HG03520 (cell line): Measurements from ENCODE around the gene LILRA5.
"Not testable (repeated sequence)": the region's sequence is repeated elsewhere in the genome, so short reads cannot be mapped to it uniquely, and the experiment has no call there.

Experiments
- ATAC-seq: cut with Tn5 transposase; IDR thresholded peaks from one replicate; pipeline ENCODE4 v1.9.1; 2021; ENCODE audit warnings: mild to moderate bottlenecking, moderate library complexity; ENCODE audit not compliant: unreplicated experiment

The LILRA5 gene

DNA sequence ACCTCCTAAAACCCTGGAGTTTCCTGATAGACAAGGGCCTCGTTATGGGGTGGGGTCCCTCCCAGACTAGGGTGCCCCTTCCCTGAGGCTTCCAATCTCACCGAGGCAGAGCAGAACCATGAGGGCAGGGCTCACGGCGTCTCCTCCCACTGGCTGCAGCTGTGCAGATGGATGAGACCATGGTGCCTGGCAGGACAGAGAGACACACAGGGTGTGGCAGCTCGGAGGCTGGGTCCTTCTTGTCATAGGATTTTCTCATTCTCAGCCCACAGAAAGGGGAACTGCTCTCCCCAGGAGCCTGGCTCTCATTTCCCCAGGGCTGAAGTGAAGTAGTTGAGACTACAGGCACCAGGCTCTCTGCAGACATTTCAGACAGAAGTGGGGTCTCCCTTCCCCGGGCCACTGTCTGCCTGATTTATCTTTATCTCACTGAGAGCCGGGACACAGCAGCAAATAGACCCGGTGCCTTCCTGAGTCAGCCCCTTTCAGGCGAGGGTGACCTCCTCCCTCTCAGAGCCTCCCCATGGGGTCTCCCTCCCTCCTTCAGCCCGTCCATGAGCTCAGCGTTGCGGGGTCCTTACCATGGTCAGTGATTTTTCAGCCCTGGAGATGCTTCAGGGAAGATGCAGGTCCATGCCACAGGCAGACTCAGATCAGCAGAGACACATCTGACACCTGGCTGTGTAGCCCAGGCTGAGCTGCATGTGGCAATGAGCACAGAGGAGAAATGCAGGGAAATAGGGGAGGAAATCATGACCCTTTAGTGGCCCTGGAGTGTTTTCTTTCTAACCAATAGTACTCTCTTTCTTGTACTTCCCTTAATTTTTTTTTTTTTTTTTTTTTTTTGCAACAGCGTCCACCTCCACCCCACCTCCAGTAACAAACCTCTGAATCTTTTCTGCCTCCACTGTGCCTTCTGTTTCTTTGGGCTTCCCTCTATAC lies at the start of gene LILRA5:
Gene LILRA5 (minus strand): TSS at position 731 of the 942 bp plus-strand sequence. CDS start 147 bp downstream, at position 584.
- ATAC-seq, result no peak

DNA sequence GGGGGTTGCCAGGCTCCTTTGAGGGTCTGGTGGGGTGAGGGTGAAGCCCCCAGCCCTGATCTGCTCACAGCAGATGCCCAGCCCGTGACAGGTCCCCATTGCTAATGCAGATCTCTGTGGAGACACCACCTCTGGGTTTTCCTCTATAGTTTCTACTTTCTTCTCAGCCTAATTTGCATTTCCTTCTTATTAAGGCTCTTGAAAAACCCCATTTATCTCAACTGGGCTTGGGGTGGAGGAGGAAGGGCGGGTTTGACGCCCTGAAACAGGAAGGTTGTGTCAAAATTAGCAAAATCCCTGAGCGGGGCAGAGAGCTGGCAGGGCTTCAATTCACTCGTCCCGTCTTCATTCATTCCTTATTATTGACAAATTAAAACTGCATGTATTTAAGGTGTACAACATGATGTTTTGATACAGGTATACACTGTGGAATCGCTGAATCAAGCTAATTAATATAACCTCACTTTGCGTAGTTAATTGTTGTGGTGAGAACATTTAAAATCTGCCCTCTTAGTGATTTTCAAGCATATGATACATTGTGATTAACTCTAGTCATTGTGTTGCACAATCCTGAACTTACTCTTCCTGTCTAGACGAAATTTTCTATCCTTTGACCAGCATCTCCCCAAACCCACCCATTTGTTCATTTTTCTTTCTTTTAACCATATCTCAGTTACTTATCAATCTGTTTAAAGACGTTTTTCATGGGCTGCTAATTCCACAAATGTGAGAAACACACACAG lies 48.9 kb upstream of the LILRA5 start:
- not testable (repeated sequence) for ATAC-seq

DNA sequence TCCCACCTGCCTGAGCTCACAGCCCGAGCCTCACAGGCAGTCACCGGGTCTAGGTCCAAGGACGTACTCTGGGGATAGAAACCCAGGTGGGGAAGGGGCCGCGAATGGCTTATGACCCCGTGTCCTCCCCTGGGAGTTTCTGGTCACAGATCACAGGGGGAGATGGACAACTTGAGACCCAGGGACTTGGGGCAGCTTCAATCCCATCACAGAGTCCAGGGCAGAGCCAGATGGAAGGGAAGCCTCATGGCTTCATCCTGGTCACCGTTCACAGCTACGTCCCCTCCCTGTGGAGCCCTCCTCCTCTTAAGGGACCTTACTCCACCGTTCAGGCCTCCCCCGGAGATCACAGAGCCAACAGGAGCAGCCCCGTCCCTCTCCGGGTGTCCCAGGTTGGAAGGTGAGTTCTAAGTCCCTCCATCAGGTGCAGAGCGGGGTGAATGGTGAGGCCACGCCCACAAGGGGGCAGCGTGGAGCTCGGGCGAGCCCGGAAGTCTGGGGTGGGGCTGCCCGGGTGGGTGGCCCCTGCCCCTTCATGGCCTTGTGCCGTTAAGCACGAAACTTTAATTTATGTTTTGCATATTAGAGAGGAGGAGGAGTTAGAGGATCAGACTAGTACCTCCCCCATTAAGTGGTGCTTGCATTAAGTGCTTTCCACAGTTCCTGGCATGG lies 46.3 kb upstream of the LILRA5 start:
- not testable (repeated sequence) for ATAC-seq

DNA sequence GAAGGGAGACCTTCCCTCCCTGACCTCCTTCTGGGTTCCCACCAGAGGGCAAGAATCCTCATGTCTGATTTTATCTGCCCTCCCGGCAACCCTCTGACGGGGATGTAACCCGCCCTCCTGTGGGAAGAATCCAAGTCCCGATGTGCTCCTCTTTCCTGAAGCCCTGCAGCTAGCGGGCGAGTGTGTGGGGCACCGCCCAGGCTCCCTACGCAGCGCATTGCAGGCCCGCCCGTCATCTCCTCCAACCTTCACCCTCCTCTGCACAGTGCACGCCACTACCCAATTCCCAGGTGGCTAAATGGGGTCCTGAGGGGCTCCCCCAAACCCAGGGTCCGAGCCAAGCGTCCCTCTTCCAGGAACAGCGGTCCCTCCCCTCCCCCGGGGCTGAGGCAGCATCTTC lies 44.4 kb upstream of the LILRA5 start:
- no peak for ATAC-seq

DNA sequence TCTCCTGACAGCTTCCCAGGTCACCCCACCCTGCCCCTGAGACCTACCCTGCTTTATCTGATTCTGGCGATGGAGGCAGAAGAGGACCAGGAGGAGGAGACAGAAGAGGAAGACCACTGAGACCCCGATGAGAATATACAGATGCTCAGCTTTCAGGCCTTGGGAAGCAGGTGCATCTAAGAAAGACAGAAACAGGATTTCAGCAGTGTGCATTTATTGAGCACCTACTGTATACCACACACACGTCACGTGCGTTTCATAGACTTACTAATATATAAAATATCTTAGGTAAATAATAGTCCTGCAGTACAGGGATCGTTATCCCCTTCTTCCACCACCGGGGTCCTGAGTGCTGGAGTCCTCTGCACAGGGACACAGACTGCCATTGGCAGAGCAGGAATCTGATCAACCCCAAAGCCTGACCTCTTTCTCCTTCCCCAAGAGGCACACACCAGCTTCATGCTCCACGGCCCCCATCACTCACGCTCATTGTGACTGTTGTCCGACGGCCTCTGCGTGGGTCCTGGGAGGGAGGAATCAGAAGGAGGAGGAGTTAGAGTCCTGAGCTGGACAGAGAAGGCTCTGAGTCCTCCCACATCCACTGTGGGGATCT lies 43.6 kb upstream of the LILRA5 start:
- no peak for ATAC-seq

DNA sequence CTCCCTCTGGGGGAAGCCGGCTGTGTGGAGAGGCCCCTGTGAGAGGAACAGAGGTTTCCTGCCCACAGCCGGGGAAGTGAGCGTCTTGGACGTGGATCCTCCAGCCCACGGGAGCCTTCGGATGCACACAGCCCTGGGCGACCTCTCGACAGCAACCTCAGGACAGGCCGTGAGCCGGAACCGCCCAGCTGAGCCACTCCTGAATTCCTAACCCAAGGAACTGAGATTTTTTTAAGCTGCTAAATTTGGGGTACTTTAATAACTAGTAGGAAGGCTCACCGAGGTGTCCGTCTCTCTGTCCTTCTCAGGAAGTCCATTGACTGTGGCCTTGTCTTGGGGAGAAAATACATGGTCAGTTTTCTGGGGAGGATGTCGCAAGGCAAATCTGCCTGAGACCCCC lies 42.7 kb upstream of the LILRA5 start:
- ATAC-seq, result no peak

DNA sequence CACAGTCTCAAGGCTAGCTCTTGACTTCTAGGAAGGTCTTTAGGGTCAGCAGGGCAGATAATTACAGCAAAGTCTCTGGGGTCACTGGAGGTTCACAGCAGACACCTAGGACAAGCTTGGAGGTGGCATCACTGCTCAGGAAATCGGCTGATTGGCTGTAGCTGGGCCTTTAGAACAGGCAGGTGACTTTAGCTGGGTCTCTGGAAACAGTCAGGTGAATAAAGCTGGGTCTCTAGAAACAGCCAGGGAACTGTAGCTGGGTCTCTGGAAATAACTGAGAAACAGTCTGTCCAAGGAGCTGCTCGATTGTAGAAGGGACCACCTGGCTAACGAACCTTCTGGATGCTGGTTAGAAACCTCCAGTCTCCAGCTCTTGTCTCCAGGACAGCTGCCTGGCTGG lies 41.8 kb upstream of the LILRA5 start:
- no peak for ATAC-seq

DNA sequence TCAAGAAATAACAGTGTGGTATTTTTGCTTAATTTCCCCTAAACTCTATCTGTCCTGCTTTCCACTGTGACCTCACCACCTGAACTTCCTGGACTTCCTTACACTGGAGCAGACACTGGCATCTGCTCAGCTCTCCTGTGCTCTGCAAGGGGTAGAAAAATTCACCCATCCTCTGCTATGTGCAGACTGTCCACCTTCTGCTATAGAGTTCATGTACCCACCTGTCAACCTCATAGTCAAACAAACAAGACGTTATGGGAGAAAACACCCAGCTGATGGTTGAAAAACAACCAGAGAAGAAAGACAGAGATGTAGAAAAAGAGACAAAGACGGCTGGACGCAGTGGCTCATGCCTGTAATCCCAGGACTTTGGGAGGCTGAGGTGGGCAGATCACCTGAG lies 39.6 kb upstream of the LILRA5 start:
- no peak for ATAC-seq

DNA sequence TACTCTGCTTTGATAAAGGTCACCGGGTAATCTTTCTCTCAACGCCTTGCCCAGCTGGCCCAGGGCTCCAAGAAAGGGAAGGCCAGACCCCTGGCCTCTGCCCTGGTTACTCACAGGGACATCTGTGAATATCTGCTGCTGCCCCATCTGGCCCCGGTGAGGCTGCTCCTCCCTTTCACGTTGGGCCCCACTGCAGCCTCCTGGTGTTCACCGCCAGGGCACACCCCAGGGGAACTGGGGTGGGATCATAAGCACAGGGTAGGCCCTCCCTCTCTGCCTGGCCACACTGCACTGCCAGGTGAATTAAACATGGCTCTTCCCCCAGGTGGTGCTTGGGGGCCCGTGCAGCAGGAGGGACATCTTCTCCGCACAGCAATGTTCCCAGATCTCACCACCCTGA lies 39.1 kb upstream of the LILRA5 start:
- no peak for ATAC-seq

DNA sequence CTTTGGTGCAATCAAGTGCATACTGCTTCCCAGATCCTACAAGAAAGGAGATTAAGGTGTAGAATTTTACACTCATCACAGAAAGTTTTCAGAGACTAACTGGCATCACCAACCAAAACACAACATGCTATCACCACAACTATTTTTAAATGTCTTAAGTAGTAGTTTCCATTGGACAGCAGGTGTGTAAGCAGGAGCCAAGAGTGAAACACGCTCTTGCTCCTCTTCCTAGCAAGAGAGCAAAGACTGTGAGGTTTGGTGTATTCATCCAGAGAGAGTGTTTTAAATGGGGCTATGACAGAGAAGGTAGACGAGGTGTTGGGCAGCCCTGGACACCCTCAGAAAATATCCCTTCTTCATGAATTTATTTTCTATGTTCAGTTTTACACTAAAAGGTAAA lies 38.5 kb upstream of the LILRA5 start:
- no peak for ATAC-seq

DNA sequence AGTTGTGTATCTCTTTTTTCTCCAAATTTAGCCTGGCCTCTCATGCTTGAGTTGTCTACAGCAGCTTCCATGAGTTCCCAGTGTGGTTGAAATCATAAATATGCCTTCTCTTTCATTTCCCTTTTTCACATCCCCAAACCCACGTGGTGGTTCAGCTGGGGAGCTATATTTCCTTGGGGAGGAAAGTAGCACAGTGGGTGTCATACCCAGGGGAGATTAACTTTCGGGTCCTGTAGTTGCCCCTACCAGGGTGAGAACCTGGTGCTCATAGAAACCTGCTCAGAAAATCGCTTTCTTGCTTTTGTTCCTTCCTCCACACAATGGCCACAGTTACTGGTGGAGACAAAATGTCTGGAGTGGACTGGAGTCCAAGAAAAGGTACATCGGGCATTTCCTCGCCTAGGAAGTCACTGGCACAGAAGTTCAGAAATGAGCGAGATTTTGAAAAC lies 33.0 kb upstream of the LILRA5 start:
- ATAC-seq, result no peak

DNA sequence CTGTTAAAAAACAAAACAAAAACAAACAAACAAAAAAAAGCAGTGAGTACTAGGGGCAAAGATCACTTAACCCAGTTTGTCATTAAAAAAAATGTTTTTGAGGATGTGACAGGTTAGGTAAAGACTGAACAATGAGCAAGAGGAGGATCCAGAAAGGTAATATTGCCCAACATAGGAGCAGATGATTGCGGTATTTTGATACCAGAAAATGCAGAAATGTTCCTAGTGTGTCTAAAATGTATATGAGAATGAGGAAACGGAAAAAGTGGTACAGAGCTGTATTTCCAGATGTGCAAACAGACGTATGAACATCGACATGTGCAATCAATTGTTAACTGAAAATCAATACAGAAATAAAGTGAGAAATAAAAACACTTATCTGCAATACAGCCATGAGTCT lies 30.9 kb upstream of the LILRA5 start:
- no peak for ATAC-seq

DNA sequence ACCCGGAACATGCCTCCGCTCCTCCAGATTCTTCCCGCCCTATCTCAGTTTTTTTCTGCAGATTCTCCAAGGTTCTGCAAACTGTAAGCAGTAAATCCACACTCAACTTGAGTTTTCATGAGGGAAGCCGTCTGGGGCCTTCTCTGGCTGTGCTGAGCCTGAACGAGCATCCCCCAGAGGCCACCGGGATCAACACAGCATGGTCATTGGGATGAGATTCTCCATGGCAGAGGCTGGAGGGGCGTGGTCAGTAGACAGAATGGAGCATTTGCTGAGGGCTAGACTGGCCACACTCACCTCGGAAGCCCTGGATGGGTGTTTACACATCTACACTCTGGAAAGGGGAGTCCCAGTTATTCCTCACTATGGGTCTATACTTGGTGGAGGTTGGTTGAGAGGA lies 28.3 kb upstream of the LILRA5 start:
- ATAC-seq, result no peak

DNA sequence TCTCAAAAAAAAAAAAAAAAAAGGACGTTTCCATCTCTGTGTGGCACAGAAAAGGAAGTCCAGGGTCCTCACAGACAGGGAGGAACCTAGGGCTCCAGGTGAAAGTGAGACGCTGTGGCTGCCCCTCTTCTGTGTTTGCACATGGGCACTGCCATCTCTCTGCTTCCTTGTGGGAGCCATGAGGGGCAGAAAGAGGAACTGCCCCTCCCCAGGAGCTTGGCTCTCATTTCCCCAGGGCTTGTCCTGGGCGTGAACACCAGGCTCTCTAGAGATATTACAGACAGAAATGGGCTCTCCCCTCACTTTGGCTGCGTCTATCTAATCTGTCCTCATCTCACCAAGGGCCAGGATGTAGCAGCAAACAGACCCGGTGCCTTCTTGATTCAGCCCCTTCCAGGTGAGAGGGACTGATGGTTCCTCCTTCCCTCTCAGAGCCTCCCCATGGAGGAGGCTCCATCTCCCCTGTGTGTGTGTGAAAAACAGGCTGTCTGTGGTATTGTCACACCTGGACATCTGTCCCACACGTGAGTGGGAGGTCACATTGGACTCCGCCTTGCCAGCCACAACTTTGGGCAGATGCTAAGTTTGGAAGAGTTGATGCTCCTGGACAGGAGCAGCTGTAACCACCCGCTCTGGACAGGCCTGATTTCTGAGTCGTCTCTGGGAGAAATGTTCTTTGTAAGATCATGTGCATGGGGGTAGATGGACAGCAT lies 26.8 kb upstream of the LILRA5 start:
- no peak for ATAC-seq

DNA sequence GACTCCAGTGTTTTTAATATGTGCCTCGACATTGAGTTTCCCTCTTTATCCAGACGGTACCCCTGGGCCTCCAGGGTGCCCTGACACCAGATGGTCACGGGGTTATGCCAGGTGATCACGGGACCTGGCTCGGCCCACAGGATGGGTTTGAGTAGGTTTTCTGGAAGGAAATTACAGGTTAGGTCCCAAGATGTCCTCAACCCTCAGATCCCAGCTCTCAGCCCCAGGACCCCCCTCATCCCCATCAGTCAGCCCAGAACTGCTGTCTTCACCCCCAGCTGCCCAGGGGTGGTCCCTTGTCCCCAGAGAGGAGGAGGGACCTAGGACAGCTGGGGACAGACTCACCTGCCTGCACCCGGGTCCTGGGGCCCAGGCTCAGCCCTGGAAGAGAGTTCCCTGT lies 25.6 kb upstream of the LILRA5 start:
- no peak for ATAC-seq

DNA sequence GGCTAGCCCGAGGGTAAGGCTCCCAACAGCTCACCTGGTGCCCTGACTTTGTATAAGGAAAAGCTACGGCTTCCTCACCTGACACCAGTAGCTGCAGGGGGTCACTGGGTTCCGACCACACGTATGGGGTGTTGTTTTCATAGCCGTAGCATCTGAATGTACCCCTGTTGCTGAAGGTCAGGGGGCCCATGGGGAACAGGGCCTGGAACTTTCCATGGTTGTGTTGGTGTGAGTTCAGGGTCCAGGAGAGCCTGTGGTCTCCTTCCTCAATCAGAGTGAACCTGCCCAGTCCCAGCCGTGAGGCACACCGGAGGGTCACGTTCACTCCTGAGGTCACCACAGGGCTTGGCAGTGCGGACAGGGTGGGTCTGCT lies 24.9 kb upstream of the LILRA5 start:
- no peak for ATAC-seq

DNA sequence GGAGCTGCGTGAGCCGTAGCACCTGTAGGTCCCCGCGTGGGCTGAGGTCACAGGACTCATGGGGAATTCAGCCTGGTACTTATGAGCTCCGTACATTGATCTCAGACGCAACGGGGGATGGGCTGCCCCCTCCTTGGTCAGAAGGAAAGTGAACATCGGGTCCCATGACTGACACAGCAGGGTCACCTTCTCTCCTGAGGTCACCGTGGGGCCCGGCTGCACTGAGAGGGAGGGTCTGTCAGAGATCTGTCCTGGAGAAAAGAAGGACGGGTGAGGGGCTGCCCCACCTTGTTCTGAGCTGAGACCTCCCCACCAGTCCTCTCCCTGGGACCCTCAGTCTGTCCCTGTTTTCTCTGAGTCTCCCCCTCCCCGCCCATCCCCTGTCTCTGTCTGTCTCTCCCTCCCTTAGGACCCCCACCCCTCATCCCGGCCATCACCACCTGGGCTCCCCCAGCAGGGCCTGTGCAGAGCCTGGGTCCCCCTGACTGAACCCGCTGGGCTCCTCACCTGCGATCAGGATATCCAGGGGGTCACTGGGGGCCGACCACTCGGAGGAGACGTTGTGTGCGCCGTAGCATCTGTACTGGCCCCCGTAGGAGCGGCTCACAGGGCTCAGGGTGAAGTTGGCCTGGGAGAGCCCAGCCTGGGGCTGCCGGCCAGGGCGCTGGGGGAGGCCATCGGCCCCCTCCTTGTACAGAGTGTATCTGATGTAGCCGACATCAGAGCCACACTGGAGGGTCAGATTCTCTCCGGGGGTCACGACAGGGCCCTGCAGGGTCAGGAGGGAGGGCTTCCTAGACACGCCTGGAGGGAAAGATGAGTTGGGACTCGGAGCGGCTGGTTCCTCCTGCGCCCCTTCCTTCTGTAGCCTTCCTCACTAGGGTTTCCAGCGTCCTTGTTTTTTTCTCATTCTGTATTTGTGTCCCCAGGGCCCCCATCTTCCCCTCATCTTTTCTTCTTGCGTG lies 24.2 kb upstream of the LILRA5 start:
- ATAC-seq, result no peak

DNA sequence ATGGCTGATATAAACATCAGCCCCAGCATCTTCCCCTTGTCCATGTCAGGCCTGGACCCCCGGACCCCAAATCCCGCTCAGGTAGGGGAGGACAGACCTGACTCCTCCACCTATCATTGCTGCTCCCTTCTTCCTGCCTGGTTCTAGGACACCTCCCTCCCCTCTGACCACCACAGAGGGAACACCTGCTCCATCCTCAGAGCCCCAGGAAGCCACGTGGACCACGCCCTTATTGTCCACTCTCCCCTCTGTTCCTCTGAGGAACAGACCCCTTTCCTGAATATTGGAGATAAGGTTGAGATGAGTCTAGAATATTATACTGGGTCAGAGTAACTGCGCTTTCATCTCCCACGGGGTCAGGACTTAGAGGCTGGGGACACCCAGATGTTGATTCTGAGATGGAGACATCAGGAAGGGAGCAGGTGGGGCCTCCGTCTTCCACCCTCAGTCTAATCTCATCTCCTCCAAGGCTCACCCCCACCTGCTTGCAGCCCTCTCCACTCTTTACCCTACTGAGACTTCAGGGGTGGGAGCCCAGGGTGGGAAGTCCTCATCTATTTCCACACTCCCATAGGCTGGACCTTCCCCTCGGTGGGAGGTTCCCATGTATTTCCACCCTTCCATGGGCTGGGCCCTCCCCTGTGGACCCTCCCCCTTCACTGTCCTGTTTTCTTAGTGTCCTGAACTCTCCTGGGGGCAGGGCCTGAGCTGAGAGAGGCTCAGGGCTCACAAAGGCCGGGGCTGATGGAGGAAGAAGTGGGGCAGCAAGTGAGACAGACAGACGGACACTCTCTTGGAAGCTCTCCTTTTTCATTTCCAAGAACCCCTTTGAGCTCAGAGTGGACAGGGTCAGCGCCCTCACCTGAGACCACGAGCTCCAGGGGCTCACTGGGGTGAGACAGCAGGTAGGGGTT lies 23.3 kb upstream of the LILRA5 start:
- no peak for ATAC-seq
